IMR-90 (cell line): ENCODE data around the gene PRKCE. TPM values are rescaled to one million over a fixed set of nuclear protein-coding genes. Genes with fewer than 3 reads are reported as not detected.

Experiments
- ATAC-seq: fragments of 200-7000 bp; cut with Tn5 transposase; 2 replicates; pipeline ENCODE4 v1.9.1; 2020; ENCODE audit warnings: low read depth, mild to moderate bottlenecking, moderate library complexity
- BruUV-seq: library from RNA; stranded (reverse); fragments of 400-500 nt; replicated peaks from 2 replicates; lab custom pipeline; 2021; lab: Mats Ljungman, UMichigan
- CTCF ChIA-PET: fragments of 300-600 bp; formaldehyde crosslinking; extraction: SDS; loops from one replicate; lab custom pipeline; 2021; ENCODE audit warnings: antibody characterized with exemption; lab: Yijun Ruan, JAX
- POLR2A ChIA-PET: fragments of 300-600 bp; sonication (Branson Sonifier 250); formaldehyde crosslinking; loops from one replicate; lab custom pipeline; 2022; ENCODE audit warnings: antibody characterized with exemption; ENCODE audit not compliant: unreplicated experiment; lab: Charles Lee
- DNase-seq: peaks from one replicate; pipeline ENCODE4 v3.0.0; 2013
- H2AFZ ChIP-seq: replicated peaks from 2 replicates; pipeline ENCODE3; 2013; ENCODE audit warnings: low read length, mild to moderate bottlenecking; ENCODE audit not compliant: poor library complexity
- H2AK5ac ChIP-seq: 2 replicates; pipeline ENCODE4 v1.6.1; 2013; ENCODE audit warnings: low read depth, low read length, inconsistent platforms
- H2AK9ac ChIP-seq: replicated peaks from 2 replicates; pipeline ENCODE3; 2013; ENCODE audit warnings: mild to moderate bottlenecking, low read depth, low read length, moderate library complexity; ENCODE audit not compliant: poor library complexity
- H2BK120ac ChIP-seq: 2 replicates; pipeline ENCODE4 v1.6.1; 2013; ENCODE audit warnings: low read depth, low read length, inconsistent platforms
- H2BK15ac ChIP-seq: 3 replicates; pipeline ENCODE4 v1.6.1; 2013; ENCODE audit warnings: low read depth, low read length, inconsistent platforms
- H2BK20ac ChIP-seq: 2 replicates; pipeline ENCODE4 v1.6.1; 2013; ENCODE audit warnings: low read depth, mild to moderate bottlenecking, inconsistent platforms, low read length, moderate library complexity
- H2BK5ac ChIP-seq: 2 replicates; pipeline ENCODE4 v1.6.1; 2013; ENCODE audit warnings: mild to moderate bottlenecking, low read depth, low read length, inconsistent platforms; ENCODE audit not compliant: poor library complexity, severe bottlenecking
- H3K14ac ChIP-seq: replicated peaks from 2 replicates; pipeline ENCODE4 v1.6.1; 2013; ENCODE audit warnings: low read depth, low read length, inconsistent platforms
- H3K18ac ChIP-seq: 2 replicates; pipeline ENCODE4 v1.6.1; 2013; ENCODE audit warnings: low read depth, low read length, control low read depth
- H3K23ac ChIP-seq: 2 replicates; pipeline ENCODE4 v1.6.1; 2013; ENCODE audit warnings: low read depth, low read length, inconsistent platforms
- H3K27ac ChIP-seq: 2 replicates; pipeline ENCODE4 v1.5.1; 2013; ENCODE audit warnings: mild to moderate bottlenecking, control low read depth, low read length; ENCODE audit not compliant: insufficient read depth
- H3K27me3 ChIP-seq: 2 replicates; pipeline ENCODE4 v1.6.1; 2013; ENCODE audit warnings: low read length; ENCODE audit not compliant: control insufficient read depth, insufficient read depth
- H3K36me3 ChIP-seq: 2 replicates; pipeline ENCODE4 v1.6.1; 2013; ENCODE audit warnings: low read length, mixed read lengths; ENCODE audit not compliant: control insufficient read depth, insufficient read depth
- H3K4ac ChIP-seq: 2 replicates; pipeline ENCODE4 v1.6.1; 2013; ENCODE audit warnings: low read depth, low read length, inconsistent platforms
- H3K4me1 ChIP-seq: 2 replicates; pipeline ENCODE4 v1.6.1; 2013; ENCODE audit warnings: low read length, mixed read lengths; ENCODE audit not compliant: control insufficient read depth, insufficient read depth
- H3K4me2 ChIP-seq: 2 replicates; pipeline ENCODE4 v1.6.1; 2013; ENCODE audit warnings: low read depth, mild to moderate bottlenecking, control low read depth, low read length, moderate library complexity
- H3K4me3 ChIP-seq: 2 replicates; pipeline ENCODE4 v1.5.1; 2013; ENCODE audit warnings: low read depth, mild to moderate bottlenecking, control low read depth, low read length, moderate library complexity; ENCODE audit not compliant: insufficient read depth
- H3K56ac ChIP-seq: 2 replicates; pipeline ENCODE4 v1.6.1; 2013; ENCODE audit warnings: low read length, inconsistent platforms; ENCODE audit not compliant: insufficient read depth; ENCODE audit errors: extremely low read depth
- H3K79me1 ChIP-seq, 2 experiments: 2 replicates each; pipeline ENCODE4 v1.6.1; 2013; ENCODE audit warnings: low read length in 2 of 2, inconsistent platforms in 1 of 2, low read depth in 1 of 2
- H3K9ac ChIP-seq: 2 replicates; pipeline ENCODE4 v1.6.1; 2013; ENCODE audit warnings: low read depth, low read length, control low read depth
- H3K9me1 ChIP-seq: 2 replicates; pipeline ENCODE4 v1.6.1; 2013; ENCODE audit warnings: low read length, inconsistent platforms; ENCODE audit not compliant: insufficient read depth
- H3K9me3 ChIP-seq: 2 replicates; pipeline ENCODE4 v1.6.1; 2013; ENCODE audit warnings: low read length; ENCODE audit not compliant: control insufficient read depth, insufficient read depth
- H4K20me1 ChIP-seq: 2 replicates; pipeline ENCODE4 v1.6.1; 2013; ENCODE audit warnings: low read length, inconsistent platforms; ENCODE audit not compliant: insufficient read depth
- H4K5ac ChIP-seq: 2 replicates; pipeline ENCODE4 v1.6.1; 2013; ENCODE audit warnings: mild to moderate bottlenecking, low read depth, low read length, control low read depth
- H4K8ac ChIP-seq, 2 experiments: 2 replicates each; pipeline ENCODE4 v1.6.1; 2013; ENCODE audit warnings: low read depth in 2 of 2, low read length in 2 of 2, control low read depth in 1 of 2, inconsistent platforms in 1 of 2
- H4K91ac ChIP-seq: 2 replicates; pipeline ENCODE4 v1.6.1; 2013; ENCODE audit warnings: low read depth, low read length, inconsistent platforms; ENCODE audit not compliant: insufficient read depth
- BHLHE40 ChIP-seq: fragments of 150-350 bp; IDR thresholded peaks from 2 replicates; pipeline ENCODE4 v1.6.1; 2016; ENCODE audit warnings: mild to moderate bottlenecking, low read depth, low read length
- CEBPB ChIP-seq: IDR thresholded peaks from 2 replicates; pipeline ENCODE4 v1.6.1; 2012; ENCODE audit warnings: low read depth, low read length, improper control_type of control experiment
- CHD1 ChIP-seq: IDR thresholded peaks from 2 replicates; pipeline ENCODE4 v1.6.1; 2012; ENCODE audit warnings: low read depth, low read length, improper control_type of control experiment
- CTCF ChIP-seq: conservative IDR thresholded peaks from 2 replicates; pipeline ENCODE4 v1.5.1; 2012; ENCODE audit warnings: mild to moderate bottlenecking, low read depth, low read length, improper control_type of control experiment
- FOS ChIP-seq: fragments of 150-350 bp; IDR thresholded peaks from 2 replicates; pipeline ENCODE4 v1.6.1; 2016; ENCODE audit warnings: low read depth, low read length
- MAFK ChIP-seq: IDR thresholded peaks from 2 replicates; pipeline ENCODE4 v1.6.1; 2012; ENCODE audit warnings: low read depth, low read length, improper control_type of control experiment
- MXI1 ChIP-seq: IDR thresholded peaks from 2 replicates; pipeline ENCODE4 v1.6.1; 2012; ENCODE audit warnings: low read depth, mild to moderate bottlenecking, low read length, moderate library complexity, borderline replicate concordance
- NFE2L2 ChIP-seq: fragments of 150-350 bp; IDR thresholded peaks from 2 replicates; pipeline ENCODE4 v1.6.1; 2016; ENCODE audit warnings: low read depth, mild to moderate bottlenecking, low read length
- POLR2A ChIP-seq: IDR thresholded peaks from 2 replicates; pipeline ENCODE4 v1.6.1; 2012; ENCODE audit warnings: mild to moderate bottlenecking, low read depth, low read length
- RAD21 ChIP-seq: IDR thresholded peaks from 2 replicates; pipeline ENCODE4 v1.6.1; 2012; ENCODE audit warnings: low read length, improper control_type of control experiment
- RCOR1 ChIP-seq: IDR thresholded peaks from 2 replicates; pipeline ENCODE4 v1.6.1; 2012; ENCODE audit warnings: mild to moderate bottlenecking, low read length, improper control_type of control experiment; ENCODE audit not compliant: insufficient replicate concordance
- RFX5 ChIP-seq: IDR thresholded peaks from 2 replicates; pipeline ENCODE4 v1.8.0; 2012; ENCODE audit warnings: low read depth, mild to moderate bottlenecking, low read length, moderate library complexity
- SMC3 ChIP-seq: fragments of 150-350 bp; IDR thresholded peaks from 2 replicates; pipeline ENCODE4 v1.6.1; 2016; ENCODE audit warnings: low read depth, mild to moderate bottlenecking, antibody characterized with exemption, low read length, moderate library complexity
- USF2 ChIP-seq: fragments of 150-350 bp; IDR thresholded peaks from 2 replicates; pipeline ENCODE4 v1.6.1; 2017; ENCODE audit warnings: mild to moderate bottlenecking, antibody characterized with exemption, low read length, low read depth
- WGBS, 2 experiments: methylation state at CpG; one replicate each; pipeline versions ENCODE4 v1.1.5 to v1.1.7; 2013; ENCODE audit warnings: missing lambda C conversion rate in 2 of 2; ENCODE audit not compliant: insufficient read length in 1 of 2; ENCODE audit errors: extremely low coverage in 2 of 2; 5-methylcytosine and 5-hydroxymethylcytosine counted together
- dilution Hi-C: fragments of 300-500 bp; cut with HindIII; formaldehyde crosslinking; loops from one replicate; pipeline ENCODE4 v1.14.3; 2018; ENCODE audit warnings: low sequenced_read_pairs; ENCODE audit not compliant: unreplicated experiment
- in situ Hi-C: fragments of 300-500 bp; cut with MboI; formaldehyde crosslinking; loops from 3 replicates; pipeline ENCODE4 v1.14.3; 2019; ENCODE audit warnings: low sequenced_read_pairs, inconsistent platforms, mixed read lengths
- intact Hi-C: fragments of 100-400 bp; cut with micrococcal nuclease; formaldehyde crosslinking; loops from 2 replicates; pipeline ENCODE4 v1.10.0; 2022
- polyA plus RNA-seq, 3 experiments: library from polyadenylated mRNA; depleted of rRNA; stranded (reverse); fragments of >200 nt; gene quantifications; 2 replicates each; pipeline ENCODE4 v1.2.3, GENCODE V29; 2012; ENCODE audit warnings: low replicate concordance in 1 of 3
- total RNA-seq: library from RNA; depleted of rRNA; stranded (reverse); fragments of >200 nt; gene quantifications from 2 replicates; pipeline ENCODE4 v1.2.3, GENCODE V29; 2012
- TF ChIP-seq, protein P1 (sequence below): fragments of 150-350 bp; IDR thresholded peaks from 2 replicates; pipeline ENCODE4 v1.6.1; 2016; ENCODE audit warnings: low read depth, mild to moderate bottlenecking, low read length, moderate library complexity, borderline replicate concordance

The PRKCE gene
- total and polyA plus RNA-seq, 2 of the 4 experiments (the other 2 are of a cell fraction): 8.1 to 32.4 TPM

- Histone ChIP-seq H2BK20ac (no peak overlapping the region), H2BK5ac (no peak overlapping the region), H3K79me1 (no peaks in the 10 kb centered on the region), H3K4me2 (no peak overlapping the region), H3K4me1 (peaks cover 2% of the 10 kb centered on the region; the same call in 1 of the 2 replicates), H4K20me1 (no peaks in the 10 kb centered on the region), H3K56ac (no peak overlapping the region), H3K18ac (no peak overlapping the region), H3K14ac (no peak overlapping the region), H4K8ac (no peak overlapping the region), H3K27ac (no peak overlapping the region), H3K9me3 (no peaks in the 10 kb centered on the region), H3K9me1 (no peaks in the 10 kb centered on the region), H3K4ac (no peak overlapping the region), H4K91ac (no peak overlapping the region), H2AK9ac (no peak overlapping the region), H2AK5ac (peak overlapping the region; percentile 83; the same call in 1 of the 2 replicates), H2AFZ (no peak overlapping the region), H3K36me3 (no peaks in the 10 kb centered on the region), H3K4me3 (no peak overlapping the region), H4K5ac (no peak overlapping the region), H3K27me3 (peaks cover 31% of the 10 kb centered on the region), H3K9ac (no peak overlapping the region), H3K23ac (no peak overlapping the region), H2BK15ac (no peak overlapping the region), H2BK120ac (no peak overlapping the region; the same call in 1 of the 2 replicates)
- ChIA-PET POLR2A (no interaction called here), CTCF (no interaction called here)
- ATAC-seq (no peak), DNase-seq (peak; percentile 20)
- dilution Hi-C loops (no loop called here), intact Hi-C loops (no loop called here), in situ Hi-C loops (no loop called here)
- no CpG with 5 or more reads among the region's 11 CpGs for WGBS, 2 experiments
- no TSS peak for BruUV-seq
- TF ChIP-seq RAD21 (no peak), MXI1 (no peak), POLR2A (no peak), SMC3 (no peak), RFX5 (no peak), RCOR1 (no peak), BHLHE40 (no peak), NFE2L2 (no peak), CTCF (no peak), CEBPB (no peak), MAFK (no peak), USF2 (no peak), CHD1 (no peak), FOS (no peak)
- TF ChIP-seq, protein P1, sequence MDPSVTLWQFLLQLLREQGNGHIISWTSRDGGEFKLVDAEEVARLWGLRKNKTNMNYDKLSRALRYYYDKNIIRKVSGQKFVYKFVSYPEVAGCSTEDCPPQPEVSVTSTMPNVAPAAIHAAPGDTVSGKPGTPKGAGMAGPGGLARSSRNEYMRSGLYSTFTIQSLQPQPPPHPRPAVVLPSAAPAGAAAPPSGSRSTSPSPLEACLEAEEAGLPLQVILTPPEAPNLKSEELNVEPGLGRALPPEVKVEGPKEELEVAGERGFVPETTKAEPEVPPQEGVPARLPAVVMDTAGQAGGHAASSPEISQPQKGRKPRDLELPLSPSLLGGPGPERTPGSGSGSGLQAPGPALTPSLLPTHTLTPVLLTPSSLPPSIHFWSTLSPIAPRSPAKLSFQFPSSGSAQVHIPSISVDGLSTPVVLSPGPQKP: no peak
Observed at GRCh38 chr2:46229134-46230063, 577.9 kb downstream of the PRKCE start.
